Activated naive CD8-positive, alpha-beta T cell treated with anti-CD3 and anti-CD28 coated beads for 36 hours (primary cell): Measurements from ENCODE around the gene SNHG17. TPM values are rescaled to one million over a fixed set of nuclear protein-coding genes. Genes with fewer than 3 reads are reported as not detected.
"Not testable (repeated sequence)": the region's sequence is repeated elsewhere in the genome, so short reads cannot be mapped to it uniquely, and the experiment has no call there.

Experiments
- DNase-seq: peaks from one replicate; pipeline ENCODE4 v3.0.0; 2021
- H3K27ac Mint-ChIP-seq: one replicate; pipeline ENCODE4 v1.8.0; 2022; ENCODE audit warnings: mild to moderate bottlenecking, moderate library complexity, mixed read lengths
- H3K27me3 Mint-ChIP-seq: one replicate; pipeline ENCODE4 v1.8.0; 2022; ENCODE audit warnings: mild to moderate bottlenecking, mixed read lengths
- H3K36me3 Mint-ChIP-seq: one replicate; pipeline ENCODE4 v1.8.0; 2021; ENCODE audit warnings: mild to moderate bottlenecking, mixed read lengths
- H3K4me1 Mint-ChIP-seq: one replicate; pipeline ENCODE4 v1.8.0; 2021; ENCODE audit warnings: mixed read lengths
- H3K4me3 Mint-ChIP-seq: one replicate; pipeline ENCODE4 v1.8.0; 2022; ENCODE audit warnings: mild to moderate bottlenecking, moderate library complexity, mixed read lengths
- H3K9me3 Mint-ChIP-seq: one replicate; pipeline ENCODE4 v1.8.0; 2022; ENCODE audit warnings: mixed read lengths
- total RNA-seq, 2 experiments: library from RNA; stranded (reverse); gene quantifications; one replicate each; pipeline ENCODE4 v1.2.3, GENCODE V29; 2021

The SNHG17 gene
- total RNA-seq, 2 experiments from 2014 or later, result 249 to 259 TPM

DNA sequence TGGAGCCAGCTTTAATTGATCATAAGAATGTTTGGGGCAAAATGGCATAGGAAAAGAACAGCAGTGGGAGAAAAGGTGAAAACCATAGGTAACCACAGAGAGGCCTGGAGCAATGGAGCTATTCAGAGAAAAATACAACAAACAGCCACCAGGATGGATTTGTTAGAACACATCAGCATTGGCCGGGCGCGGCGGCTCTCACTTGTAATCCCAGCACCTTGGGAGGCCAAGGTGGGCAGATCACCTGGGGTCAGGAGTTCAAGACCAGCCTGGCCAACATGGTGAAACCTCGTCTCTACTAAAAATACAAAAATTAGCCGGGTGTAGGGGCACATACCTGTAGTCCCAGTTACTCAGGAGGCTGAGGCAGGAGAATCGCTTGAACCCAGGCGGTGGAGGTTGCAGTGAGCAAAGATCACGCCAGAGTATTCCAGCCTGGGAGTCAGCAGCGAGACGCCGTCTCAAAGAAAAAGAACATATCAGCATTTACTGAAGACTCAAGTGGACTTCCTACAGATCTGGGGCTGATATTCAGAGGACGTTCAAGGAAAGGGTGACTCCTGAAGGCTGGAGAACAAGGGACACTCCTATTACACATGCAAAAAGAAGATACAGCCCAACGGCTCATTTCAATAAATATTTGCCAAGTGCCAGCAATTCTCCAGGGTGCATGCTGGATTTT lies 20.2 kb downstream of the SNHG17 start:
- Mint-ChIP-seq H3K4me1 (peaks cover under 1% of the 10 kb centered on the region), H3K4me3 (no peak overlapping the region), H3K36me3 (peaks cover 57% of the 10 kb centered on the region), H3K9me3 (no peaks in the 10 kb centered on the region), H3K27me3 (no peaks in the 10 kb centered on the region), H3K27ac (no peak overlapping the region)
- DNase-seq, result no peak

DNA sequence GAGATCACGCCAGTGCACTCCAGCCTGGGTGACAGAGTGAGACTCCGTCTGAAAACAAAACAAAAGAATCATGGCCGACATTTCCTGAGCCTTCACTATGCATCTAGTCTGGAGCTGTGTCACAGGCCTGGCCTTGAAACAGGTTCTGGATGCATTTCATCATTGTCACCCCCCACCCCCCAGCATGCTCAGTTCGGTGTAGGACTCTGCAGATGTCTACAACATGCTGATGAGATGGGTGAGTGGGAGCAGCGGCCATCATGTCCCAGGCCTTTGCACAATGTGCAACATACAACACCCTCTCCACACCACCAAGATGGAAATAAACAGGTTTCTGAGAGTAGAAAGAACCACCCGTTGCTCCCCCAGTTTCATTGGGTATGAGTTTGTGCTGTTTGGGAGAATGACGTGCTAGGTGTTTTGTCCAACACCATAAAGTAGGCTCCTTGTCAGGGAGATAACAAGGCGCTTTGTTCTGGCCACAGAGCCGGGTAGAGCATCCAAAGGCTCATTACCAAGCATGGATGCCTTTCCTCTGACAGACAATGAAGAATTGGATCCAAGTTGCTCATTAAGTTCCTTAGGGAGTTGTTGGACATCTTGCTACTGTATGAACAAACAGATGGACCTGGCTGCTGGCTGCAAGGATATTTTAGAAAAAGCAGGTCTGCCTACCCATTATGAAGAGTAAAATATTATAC lies 22.1 kb downstream of the SNHG17 start:
- no peak overlapping the region for H3K4me3 Mint-ChIP-seq
- H3K4me1 Mint-ChIP-seq, result no peaks in the 10 kb centered on the region
- DNase-seq, result no peak
- H3K27me3 Mint-ChIP-seq, result no peaks in the 10 kb centered on the region
- peaks cover 52% of the 10 kb centered on the region for H3K36me3 Mint-ChIP-seq
- no peak overlapping the region for H3K27ac Mint-ChIP-seq
- H3K9me3 Mint-ChIP-seq, result no peaks in the 10 kb centered on the region

DNA sequence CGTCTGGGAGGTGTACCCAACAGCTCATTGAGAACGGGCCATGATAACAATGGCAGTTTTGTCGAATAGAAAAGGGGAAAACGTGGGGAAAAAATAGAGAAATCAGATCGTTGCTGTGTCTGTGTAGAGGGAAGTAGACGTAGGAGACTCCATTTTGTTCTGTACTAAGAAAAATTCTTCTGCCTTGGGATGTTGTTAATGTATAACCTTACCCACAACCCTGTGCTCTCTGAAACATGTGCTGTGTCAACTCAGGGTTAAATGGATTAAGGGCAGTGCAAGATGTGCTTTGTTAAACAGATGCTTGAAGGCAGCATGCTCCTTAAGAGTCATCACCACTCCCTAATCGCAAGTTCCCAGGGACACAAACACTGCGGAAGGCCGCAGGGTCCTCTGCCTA lies 27.3 kb downstream of the SNHG17 start:
- DNase-seq, H3K9me3 Mint-ChIP-seq, H3K27me3 Mint-ChIP-seq, H3K4me3 Mint-ChIP-seq, H3K27ac Mint-ChIP-seq, H3K4me1 Mint-ChIP-seq: not testable (repeated sequence)
- peaks cover 51% of the 10 kb centered on the region for H3K36me3 Mint-ChIP-seq

DNA sequence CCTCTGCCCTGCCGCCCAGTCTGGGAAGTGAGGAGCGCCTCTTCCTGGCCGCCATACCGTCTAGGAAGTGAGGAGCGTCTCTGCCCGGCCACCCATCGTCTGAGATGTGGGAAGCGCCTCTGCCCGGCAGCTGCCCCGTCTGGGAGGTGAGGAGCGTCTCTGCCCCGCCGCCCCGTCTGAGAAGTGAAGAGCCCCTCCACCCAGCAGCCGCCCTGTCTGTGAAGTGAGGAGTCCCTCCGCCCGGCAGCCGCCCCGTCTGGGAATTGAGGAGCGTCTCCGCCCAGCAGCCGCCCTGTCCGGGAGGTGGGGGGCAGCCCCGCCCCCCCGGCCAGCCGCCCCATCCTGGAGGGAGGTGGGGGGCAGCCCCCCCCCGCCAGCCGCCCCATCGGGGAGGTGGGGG lies 27.8 kb downstream of the SNHG17 start:
- Mint-ChIP-seq H3K27ac (no peak overlapping the region), H3K36me3 (peaks cover 47% of the 10 kb centered on the region), H3K4me3 (no peak overlapping the region), H3K27me3 (no peaks in the 10 kb centered on the region), H3K9me3 (no peaks in the 10 kb centered on the region), H3K4me1 (no peaks in the 10 kb centered on the region)
- no peak for DNase-seq

DNA sequence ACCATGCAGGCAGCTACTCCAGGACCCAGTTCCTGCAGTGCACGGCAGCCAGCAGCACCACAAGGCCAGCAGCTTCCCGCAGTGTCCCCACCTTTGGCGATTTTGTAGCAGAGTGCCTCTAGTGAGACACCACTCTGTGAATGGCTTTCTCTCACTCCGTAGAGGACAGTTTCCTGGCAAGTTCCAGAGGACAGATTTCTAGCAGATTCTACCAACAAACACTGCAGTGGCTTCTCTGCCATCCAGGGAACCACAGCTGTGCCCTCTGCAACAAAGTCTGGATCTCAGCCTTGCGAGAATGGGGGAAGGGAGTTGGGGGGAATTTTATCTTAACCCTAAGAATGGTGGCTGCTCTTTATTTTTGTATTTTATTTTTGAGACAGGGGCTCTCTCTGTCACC lies 28.7 kb downstream of the SNHG17 start:
- no peak overlapping the region for H3K27ac Mint-ChIP-seq
- peaks cover 42% of the 10 kb centered on the region for H3K36me3 Mint-ChIP-seq
- H3K4me1 Mint-ChIP-seq, result no peaks in the 10 kb centered on the region
- no peaks in the 10 kb centered on the region for H3K27me3 Mint-ChIP-seq
- no peaks in the 10 kb centered on the region for H3K9me3 Mint-ChIP-seq
- no peak for DNase-seq
- no peak overlapping the region for H3K4me3 Mint-ChIP-seq

DNA sequence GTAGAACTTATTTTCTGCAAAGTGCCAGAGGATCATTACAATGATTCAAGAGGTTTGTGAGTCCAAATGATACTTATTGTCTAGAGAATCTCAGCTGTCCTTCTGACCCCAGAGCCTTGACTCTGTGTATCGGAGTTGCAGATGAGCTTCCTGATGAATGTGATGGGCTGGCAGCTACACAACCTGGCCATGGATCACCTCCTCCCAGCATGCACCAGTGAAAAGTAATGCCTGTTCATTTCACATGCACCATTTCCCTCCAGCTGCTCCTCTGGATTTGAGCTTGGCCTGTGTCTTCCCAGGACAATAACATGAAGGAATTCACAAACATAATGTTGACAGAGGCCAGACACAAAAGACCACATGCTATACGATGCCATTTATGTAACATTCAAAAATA lies 30.0 kb downstream of the SNHG17 start:
- Mint-ChIP-seq H3K27me3 (no peaks in the 10 kb centered on the region), H3K4me3 (no peak overlapping the region), H3K36me3 (peaks cover 34% of the 10 kb centered on the region), H3K9me3 (no peaks in the 10 kb centered on the region), H3K27ac (no peak overlapping the region), H3K4me1 (no peaks in the 10 kb centered on the region)
- no peak for DNase-seq

DNA sequence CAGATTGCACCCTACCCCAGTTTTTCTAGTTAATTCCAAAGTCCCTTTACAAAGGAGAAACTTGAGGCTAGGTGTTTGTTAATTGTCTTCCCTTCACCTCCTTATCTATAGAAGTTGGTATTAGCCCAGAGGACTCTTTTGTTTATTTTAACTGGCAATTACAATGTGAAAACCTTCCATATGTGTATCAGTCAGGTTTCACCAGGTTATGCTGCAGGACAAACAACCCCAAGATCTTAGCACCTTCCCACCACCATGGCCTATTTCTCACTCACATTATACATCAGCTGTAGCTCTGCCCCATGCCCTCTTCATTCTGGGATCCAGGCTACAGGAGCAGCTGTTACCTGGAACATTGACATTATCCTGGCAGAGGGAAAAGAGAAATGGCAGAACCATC lies 31.1 kb downstream of the SNHG17 start:
- Mint-ChIP-seq H3K27me3 (no peaks in the 10 kb centered on the region), H3K9me3 (no peaks in the 10 kb centered on the region), H3K27ac (no peak overlapping the region), H3K36me3 (peaks cover 32% of the 10 kb centered on the region), H3K4me3 (no peak overlapping the region), H3K4me1 (no peaks in the 10 kb centered on the region)
- no peak for DNase-seq

DNA sequence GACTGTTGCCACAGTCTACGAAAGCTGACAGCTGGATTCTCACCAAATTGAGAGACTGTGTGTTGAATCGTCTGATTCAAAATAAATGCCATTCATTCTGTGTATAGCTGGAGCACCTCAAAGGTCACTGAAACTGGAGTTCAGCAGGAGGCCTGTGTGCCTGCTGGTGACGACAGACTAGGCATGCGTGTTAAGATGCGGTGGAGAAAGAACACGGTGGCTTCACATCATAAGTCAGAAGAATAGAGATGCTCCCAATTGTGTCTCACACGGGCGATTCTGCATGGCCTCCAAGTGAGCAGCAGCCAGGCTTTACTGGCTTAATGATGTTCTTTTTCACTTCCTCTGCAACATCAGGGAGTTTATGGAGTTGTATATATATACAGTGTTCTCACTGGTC lies 32.3 kb downstream of the SNHG17 start:
- Mint-ChIP-seq H3K36me3 (peaks cover 22% of the 10 kb centered on the region), H3K4me1 (no peaks in the 10 kb centered on the region), H3K9me3 (no peaks in the 10 kb centered on the region), H3K27me3 (no peaks in the 10 kb centered on the region), H3K4me3 (no peak overlapping the region), H3K27ac (no peak overlapping the region)
- DNase-seq, result no peak

DNA sequence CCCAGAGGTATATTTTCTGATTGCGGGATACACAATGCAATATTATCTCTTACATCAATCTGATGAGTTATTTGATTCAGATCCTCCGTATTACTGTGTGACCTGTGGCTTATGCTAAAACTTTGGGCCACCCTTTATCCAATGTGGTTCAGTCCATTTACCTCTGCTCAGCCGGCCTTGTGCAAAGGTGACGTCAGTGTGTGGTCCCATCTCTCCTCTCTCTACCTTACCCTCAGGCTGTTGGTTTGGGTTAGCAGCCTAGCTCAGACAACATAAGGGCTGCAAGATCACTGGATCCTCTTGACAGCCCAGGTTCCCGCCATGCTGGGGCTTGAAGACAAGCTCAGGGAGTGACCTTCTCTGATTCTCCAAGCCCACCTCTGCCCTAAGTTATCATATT lies 33.0 kb downstream of the SNHG17 start:
- H3K27me3 Mint-ChIP-seq, result no peaks in the 10 kb centered on the region
- H3K4me1 Mint-ChIP-seq, result no peaks in the 10 kb centered on the region
- peaks cover 17% of the 10 kb centered on the region for H3K36me3 Mint-ChIP-seq
- H3K9me3 Mint-ChIP-seq, result no peaks in the 10 kb centered on the region
- H3K4me3 Mint-ChIP-seq, result no peak overlapping the region
- no peak for DNase-seq
- H3K27ac Mint-ChIP-seq, result no peak overlapping the region

DNA sequence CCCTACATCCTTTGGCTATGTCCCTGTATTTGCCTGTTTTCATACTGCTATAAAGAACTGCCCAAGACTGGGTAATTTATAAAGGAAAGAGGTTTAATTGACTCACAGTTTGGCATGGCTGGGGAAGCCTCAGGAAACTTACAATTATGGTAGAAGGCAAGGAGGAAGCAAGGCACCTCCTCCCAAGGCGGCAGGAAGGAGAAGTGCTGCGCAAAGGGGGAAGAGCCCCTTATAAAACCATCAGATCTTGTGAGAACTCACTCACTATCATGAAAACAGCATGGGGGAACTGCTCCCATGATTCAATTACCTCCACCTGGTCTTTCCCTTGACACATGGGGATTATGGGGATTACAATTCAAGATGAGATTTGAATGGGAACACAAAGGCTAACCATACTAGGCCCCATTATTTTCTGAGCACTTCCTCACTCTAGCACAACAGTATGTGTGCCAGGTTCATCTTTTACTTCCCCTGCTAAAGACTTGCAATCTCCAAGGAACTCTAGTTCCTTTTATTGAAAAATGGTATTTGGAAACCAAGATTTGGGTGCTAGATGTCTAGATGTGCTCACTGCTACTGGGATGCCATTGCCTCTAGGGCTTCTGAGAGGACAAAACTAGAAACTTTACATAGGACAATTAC lies 39.3 kb downstream of the SNHG17 start:
- H3K9me3 Mint-ChIP-seq, H3K4me1 Mint-ChIP-seq, DNase-seq, H3K4me3 Mint-ChIP-seq, H3K36me3 Mint-ChIP-seq, H3K27ac Mint-ChIP-seq: not testable (repeated sequence)
- H3K27me3 Mint-ChIP-seq, result peaks cover 12% of the 10 kb centered on the region

DNA sequence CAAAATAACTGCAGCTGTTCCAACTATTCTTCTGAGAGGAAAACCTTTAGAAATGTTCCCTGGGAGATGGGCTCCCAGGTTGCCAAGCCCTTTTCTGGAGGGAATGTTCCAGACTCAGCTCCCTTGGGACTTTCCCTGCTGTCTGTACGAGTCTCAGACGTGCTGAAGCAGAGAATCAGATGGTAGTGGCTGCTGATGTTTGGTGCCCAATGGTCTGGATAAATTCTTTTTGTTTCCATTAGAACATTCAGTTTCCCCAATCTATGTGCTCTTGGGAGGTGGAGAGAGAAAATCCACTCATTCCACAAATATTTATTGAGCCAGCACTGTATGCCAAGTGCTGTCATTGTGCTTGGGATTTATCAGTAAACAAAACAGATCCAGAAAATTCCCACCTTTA lies 40.0 kb downstream of the SNHG17 start:
- no peak for DNase-seq
- H3K4me3 Mint-ChIP-seq, result no peak overlapping the region
- H3K27ac Mint-ChIP-seq, result no peak overlapping the region
- H3K9me3 Mint-ChIP-seq, result no peaks in the 10 kb centered on the region
- H3K4me1 Mint-ChIP-seq, result no peaks in the 10 kb centered on the region
- H3K36me3 Mint-ChIP-seq, result no peaks in the 10 kb centered on the region
- H3K27me3 Mint-ChIP-seq, result peaks cover 12% of the 10 kb centered on the region

DNA sequence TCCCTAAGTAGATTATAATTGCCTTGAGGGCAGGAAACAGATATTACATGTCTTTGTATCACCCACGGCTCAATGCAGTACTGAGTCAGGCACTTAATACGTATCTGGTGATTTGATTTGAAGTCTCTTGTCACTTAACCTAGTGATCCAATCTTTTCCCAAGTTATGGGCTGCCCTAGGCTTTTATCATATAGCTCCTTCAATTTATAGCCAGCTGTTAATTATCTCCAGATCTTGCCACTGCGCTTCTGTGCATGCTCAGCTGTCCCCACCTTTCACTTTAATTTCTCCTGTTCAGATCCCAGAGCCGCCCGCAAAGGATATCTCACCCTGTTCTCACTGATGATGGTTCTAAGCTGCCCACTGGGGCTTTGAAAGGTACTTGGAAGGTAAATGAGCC lies 41.9 kb downstream of the SNHG17 start:
- H3K4me1 Mint-ChIP-seq, result no peaks in the 10 kb centered on the region
- peaks cover 16% of the 10 kb centered on the region for H3K27me3 Mint-ChIP-seq
- H3K27ac Mint-ChIP-seq, result no peak overlapping the region
- peaks cover 6% of the 10 kb centered on the region for H3K9me3 Mint-ChIP-seq
- H3K36me3 Mint-ChIP-seq, result no peaks in the 10 kb centered on the region
- no peak overlapping the region for H3K4me3 Mint-ChIP-seq
- DNase-seq, result no peak

DNA sequence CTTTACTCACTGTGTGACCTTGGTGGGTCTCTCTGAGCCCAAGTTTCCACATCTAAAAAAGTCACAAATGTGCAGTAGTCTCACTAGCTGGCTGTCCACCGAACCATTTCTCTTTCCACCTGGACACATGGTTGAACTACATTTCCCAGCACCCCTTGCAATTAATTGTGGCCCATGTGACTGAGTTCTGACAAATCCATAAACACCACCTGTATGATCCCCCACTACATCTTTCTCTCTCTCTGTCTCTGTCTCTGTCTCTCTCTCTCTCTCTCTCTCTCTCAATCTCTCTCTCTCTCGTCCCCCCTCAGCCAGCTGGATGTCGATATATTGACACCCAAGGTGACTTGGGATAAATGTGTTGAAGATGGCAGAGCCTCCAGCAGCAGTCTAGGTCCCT lies 42.8 kb downstream of the SNHG17 start:
- Mint-ChIP-seq H3K27me3 (peaks cover 16% of the 10 kb centered on the region), H3K4me3 (no peak overlapping the region), H3K27ac (no peak overlapping the region), H3K9me3 (peaks cover 6% of the 10 kb centered on the region), H3K36me3 (no peaks in the 10 kb centered on the region), H3K4me1 (no peaks in the 10 kb centered on the region)
- DNase-seq, result no peak

DNA sequence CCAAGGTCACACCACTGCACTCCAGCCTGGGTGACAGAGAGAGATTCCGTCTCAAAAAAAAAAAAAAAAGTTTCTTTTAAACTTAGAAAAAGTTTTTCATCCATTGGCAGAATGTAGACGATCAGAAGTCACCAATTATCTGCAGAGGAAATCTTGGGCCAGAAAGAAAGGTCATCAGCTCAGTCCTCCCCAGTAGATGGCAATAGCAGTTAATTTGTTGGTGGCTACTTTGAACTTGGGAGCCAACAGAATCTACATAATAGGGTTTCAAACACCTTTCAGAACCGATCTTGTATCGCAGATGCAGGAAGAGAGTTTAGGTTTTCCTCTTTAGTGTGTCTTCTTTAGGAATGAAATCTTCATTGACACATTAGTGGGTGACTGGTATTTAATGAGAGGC lies 47.2 kb downstream of the SNHG17 start:
- H3K9me3 Mint-ChIP-seq, result peaks cover 6% of the 10 kb centered on the region
- H3K27me3 Mint-ChIP-seq, result peaks cover 6% of the 10 kb centered on the region
- H3K36me3 Mint-ChIP-seq, result no peaks in the 10 kb centered on the region
- H3K4me3 Mint-ChIP-seq, result no peak overlapping the region
- no peak overlapping the region for H3K27ac Mint-ChIP-seq
- no peaks in the 10 kb centered on the region for H3K4me1 Mint-ChIP-seq
- DNase-seq, result no peak

DNA sequence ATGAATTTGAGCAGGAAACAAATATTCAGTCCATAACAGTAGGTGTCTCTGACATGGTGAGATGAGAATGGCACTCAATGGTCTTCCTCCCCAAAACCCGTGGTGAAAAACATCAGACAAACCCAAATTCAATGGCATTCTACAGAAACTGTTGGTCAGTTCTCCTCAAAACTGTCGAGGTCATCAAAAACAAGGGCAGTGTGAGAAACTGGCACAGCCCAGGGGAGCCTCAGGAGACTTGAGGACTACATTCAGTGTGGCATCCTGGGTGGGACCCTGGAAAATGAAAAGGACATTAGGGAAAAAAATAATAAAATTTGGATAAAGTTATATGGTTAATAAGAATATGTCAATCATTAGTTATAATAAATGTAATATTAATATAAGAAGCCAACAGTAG lies 48.3 kb downstream of the SNHG17 start:
- no peaks in the 10 kb centered on the region for H3K4me1 Mint-ChIP-seq
- H3K27me3 Mint-ChIP-seq, result peaks cover 15% of the 10 kb centered on the region
- no peak overlapping the region for H3K27ac Mint-ChIP-seq
- no peaks in the 10 kb centered on the region for H3K36me3 Mint-ChIP-seq
- peaks cover 6% of the 10 kb centered on the region for H3K9me3 Mint-ChIP-seq
- no peak overlapping the region for H3K4me3 Mint-ChIP-seq
- no peak for DNase-seq

DNA sequence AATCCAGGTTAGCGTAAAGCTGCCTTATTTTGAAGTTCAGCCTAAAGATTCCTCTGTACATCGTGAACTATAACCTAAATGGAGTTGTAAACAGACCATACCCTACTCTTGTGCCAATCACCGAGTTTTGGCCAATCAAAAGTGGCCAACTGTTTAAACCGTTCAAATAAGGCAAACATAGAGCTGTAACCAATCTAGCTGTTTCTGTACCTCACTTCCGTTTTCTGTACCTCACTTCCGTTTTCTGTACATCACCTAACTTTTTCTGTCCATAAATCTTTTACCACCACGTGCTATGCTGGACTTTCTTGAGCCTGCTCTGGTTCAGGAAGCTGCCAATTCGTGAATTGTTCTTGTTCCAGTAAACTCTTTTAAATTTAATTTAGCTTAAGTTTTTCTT lies 49.1 kb downstream of the SNHG17 start:
- DNase-seq, result no peak
- Mint-ChIP-seq H3K27me3 (peaks cover 16% of the 10 kb centered on the region), H3K4me3 (no peak overlapping the region), H3K9me3 (peaks cover 6% of the 10 kb centered on the region), H3K27ac (no peak overlapping the region), H3K36me3 (no peaks in the 10 kb centered on the region), H3K4me1 (no peaks in the 10 kb centered on the region)
